ENCODE measurements around the gene TNXB.

- TF ChIP-seq POLR2A (IDR thresholded peaks at IDR 0.05): no peak
- TF ChIP-seq, protein P1, sequence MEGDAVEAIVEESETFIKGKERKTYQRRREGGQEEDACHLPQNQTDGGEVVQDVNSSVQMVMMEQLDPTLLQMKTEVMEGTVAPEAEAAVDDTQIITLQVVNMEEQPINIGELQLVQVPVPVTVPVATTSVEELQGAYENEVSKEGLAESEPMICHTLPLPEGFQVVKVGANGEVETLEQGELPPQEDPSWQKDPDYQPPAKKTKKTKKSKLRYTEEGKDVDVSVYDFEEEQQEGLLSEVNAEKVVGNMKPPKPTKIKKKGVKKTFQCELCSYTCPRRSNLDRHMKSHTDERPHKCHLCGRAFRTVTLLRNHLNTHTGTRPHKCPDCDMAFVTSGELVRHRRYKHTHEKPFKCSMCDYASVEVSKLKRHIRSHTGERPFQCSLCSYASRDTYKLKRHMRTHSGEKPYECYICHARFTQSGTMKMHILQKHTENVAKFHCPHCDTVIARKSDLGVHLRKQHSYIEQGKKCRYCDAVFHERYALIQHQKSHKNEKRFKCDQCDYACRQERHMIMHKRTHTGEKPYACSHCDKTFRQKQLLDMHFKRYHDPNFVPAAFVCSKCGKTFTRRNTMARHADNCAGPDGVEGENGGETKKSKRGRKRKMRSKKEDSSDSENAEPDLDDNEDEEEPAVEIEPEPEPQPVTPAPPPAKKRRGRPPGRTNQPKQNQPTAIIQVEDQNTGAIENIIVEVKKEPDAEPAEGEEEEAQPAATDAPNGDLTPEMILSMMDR (IDR thresholded peaks at IDR 0.05): no peak
Observed at GRCh38 chr6:32123681-32124080, 14.5 kb upstream of the TNXB start.
